8988T (cell line): Measurements from ENCODE around the gene ST8SIA6.
"Not testable (repeated sequence)": the region's sequence is repeated elsewhere in the genome, so short reads cannot be mapped to it uniquely, and the experiment has no call there.

Experiments
- DNase-seq: peaks from one replicate; pipeline ENCODE4 v3.0.0; 2011

Gene ST8SIA6

DNA sequence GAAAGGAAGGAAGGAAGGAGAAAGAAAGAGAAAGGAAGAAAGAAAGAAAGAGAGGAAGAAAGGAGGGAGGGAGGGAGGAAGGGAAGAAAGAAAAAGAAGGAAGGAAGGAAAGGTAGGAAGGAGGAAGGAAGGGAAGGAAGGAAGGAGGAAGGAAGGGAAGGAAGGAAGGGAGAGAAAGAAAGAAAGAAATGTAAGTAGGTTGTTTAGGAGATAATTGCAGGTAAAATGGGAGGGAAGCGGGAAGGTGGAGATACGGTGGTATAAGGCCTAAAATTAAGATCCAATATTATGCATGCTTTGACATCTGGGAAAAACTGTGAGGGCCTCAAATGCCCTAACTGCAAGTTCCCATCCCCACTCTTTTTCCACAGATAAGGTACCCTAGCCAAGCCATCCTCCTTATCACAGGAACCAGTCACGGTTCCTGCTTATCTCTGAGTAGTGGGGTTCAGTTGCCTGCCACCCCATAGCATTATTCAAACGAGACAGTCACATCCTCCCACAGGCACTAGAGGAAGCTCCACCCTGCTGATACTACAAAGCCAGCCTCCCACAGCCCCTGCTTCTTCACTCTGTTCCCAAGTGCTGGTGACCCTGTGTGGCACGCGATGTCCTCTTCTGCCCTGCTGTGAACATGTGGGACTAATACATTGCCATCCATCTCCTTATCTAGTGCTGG is 28.7 kb downstream of the ST8SIA6 start:
- DNase-seq, result no peak

DNA sequence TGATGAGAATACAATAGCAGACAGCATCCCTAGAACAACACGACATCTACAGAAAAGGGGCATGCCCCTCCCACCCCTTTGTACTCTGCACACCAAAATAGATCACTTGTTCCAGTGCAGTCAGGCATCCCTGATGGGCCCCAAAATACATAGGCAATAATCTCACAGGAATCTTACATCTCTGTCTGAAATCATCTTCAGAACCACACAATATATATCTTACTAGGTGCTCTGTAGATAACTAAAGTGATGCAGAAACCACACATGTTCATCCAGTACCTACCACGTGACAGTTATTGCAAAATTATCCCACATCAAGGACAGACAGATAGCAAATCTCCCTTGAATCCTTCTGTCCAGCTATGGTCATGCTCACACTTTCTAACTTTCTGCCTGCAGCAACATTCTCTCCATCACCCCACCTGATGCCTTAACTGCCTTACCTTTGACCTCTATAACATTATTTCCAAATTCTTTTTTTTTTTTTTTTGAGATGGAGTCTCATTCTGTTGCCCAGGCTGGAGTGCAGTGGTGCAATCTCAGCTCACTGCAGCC is 30.7 kb downstream of the ST8SIA6 start:
- DNase-seq, result no peak

DNA sequence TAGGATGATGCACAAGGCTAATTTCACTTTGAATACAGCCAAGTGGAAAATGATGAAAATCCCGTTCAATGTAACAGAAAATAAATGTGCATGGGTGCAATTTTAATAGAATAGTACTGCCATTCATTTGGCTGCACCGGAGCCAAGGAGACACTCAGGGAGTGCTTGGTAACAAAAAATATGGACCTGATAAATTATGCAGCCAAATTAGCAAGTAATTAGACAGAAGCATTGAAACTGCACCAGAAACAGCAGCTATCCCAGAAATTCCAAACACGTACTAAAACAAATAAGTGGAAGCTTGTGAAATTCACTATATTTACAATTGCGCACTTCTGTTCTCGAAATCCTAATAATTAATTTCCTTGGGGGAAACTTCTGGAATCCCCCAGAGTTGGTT is 31.5 kb downstream of the ST8SIA6 start:
- DNase-seq, result no peak

DNA sequence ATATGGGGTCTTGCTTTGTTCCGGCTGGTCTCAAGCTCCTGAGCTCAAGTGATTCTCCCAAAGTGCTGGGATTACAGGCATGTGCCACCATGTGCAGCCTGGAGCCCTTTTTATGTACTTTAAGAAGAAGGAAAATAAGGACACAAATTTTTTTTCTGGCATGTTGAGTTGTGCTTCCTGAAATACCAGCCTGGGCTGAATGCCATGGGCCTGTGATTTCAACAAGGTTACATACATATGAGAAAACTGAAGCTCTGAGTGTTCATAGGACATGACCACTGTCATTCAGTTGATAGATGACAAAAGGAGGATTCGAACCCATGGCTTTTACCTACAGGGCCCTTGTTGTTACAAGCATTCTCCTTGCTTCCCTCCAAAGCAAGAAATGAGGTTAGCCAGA is 36.1 kb downstream of the ST8SIA6 start:
- DNase-seq, result no peak

DNA sequence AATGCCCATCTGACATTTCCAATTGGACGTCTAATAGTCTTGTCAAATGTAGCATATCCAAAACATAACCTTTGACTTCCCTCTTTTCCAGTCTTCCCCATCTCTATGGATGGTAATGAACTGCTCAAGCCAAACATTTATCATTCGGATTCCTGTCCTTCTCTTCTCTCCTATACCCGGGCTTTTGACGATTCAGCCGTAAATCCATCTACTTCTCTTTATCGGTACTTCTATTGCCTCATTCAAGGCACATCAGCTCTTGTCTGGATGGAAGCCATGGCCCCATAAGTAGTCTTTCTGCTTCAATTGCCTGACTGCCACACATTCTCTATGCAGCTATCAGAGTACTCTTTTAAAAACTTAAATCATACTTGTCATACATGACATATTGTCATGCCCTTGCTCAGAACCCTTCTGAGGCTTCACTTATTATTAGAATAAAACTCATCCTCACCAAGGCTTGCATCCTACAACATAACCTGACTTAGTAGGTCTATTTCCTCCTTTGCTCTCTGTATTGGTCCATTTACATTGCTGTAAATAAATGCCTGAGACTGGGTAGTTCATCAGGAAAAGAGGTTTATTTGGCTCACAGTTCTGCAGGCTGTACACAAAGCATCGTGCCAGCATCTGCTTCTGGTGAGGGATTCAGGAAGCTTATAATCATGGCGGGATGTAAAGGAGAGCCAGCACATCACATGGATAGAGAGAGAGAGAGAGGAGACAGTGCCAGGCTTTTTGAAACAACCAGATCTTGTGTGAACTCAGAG is 37.8 kb downstream of the ST8SIA6 start:
- DNase-seq, result no peak

DNA sequence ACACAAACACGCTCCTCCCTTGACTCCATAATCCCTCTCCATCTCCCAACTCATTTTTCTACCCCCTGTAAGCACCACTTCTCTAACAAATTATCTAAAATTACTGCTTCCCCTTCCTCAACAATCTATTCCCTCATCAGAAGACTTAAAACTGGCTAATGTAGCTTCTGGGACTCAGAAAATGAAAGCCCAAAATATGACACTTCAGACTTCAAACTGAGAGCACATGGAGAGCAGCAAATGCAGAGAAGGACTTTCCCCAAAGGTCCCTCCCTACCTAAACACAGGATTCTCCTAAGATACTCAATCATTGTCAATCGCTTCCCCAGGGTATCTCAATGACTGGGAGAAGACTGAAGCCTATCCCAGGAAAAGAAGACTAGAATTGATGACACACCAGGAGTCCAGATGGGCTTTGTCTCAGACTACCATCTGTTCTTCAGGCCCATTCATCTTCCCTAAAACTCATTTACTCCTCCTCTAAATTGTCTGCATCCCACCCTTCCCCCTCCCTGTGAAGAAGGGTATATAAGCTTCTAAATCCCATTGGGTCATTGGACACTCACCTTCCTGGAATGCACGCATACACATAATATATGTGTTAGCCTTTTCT is 39.2 kb downstream of the ST8SIA6 start:
- no peak for DNase-seq

DNA sequence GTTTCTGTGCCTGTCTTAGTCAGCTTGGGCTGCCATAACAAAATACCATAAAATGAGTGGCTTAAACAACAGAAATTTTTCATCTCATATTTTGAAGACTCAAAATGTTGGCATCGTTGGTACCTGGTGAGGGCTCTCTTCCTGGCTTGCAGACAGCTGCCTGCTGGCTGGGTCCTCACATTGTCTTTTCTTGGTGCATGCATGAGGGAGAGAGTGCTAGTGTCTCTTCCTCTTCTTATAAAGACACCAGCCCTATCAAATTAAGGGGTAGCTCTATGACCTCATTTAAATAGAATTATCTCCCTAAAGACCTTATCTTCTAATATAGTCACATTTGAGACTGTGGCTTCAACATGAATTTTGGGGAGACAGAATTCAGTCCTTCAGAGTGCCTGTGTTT is 39.9 kb downstream of the ST8SIA6 start:
- no peak for DNase-seq

DNA sequence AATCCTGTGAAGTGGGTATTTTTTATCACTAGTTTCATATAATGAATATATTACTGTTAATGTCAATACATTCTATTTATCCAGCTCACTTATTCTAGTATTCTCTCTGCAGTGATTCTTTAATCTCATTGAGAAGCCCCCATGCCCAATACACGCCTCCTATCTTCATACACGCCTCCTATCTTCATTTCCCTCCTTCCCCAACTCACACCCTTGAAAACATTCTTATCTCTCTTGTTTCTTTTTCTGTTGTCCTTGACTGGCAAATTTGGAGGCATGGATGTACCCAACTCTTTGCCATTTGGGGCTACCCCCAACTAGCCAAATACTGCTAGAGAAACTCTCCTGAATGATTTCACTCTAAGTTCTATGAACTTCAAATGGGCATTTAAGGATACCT is 40.5 kb downstream of the ST8SIA6 start:
- DNase-seq, result no peak

DNA sequence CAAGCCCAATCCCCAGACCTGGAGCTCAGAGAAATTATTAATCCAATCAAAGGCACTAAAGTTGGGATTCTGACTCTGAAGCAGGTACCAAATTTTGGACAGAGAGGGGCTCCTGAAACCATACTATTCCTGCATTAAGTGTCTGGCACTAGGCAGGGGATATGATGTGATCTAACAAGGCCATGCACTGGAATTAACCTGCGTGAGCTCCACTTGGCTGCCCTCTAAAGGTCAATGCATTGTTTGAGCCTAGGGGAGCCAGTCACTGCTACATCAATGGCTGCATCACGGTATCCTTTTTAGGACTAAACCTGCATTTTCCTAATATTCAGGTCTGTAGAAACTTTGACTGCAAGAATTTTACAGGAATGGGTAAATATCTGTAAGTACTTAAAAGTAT is 42.1 kb downstream of the ST8SIA6 start:
- no peak for DNase-seq

DNA sequence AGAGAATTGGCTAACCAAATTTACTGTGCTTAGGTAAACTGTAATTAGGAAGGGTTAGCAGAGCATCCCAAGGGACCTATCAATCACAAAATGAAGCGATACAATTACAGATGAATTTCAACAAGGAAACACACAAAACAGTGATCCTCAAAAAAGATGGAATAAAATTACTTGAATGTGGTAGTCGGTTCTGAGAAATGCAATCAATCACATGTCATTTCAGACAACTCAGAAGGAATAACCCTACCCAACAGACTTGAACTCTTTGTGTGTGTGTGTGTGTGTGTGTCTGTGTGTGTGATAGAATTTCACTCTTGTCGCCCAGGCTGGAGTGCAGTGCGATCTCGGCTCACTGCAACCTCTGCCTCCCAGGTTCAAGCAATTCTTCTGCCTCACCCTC is 43.5 kb downstream of the ST8SIA6 start:
- DNase-seq, result no peak

DNA sequence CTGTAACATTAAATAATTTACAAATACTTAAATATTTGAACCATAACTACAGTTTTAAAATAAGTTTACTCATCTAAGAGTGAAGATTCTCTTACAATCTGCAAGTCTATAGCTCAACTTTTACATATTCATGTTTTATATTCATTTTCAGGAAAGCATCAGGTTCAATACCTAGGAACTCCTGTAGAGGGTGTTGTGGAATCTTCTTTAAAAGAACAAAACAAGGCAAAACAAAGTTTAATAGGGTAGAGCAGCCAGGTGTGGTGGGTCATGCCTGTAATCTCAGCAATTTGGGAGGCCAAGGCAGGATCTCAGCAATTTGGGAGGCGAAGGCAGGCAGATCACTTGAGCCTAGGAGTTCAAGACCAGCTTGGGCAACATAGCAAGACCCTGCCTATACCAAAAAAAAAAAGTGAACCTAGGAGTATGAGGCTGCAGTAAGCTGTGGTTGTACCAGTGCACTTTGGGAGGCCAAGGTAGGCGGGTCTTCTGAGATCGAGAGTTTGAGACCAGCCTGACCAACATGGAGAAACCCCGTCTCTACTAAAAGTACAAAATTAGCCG is 45.1 kb downstream of the ST8SIA6 start:
- no peak for DNase-seq

DNA sequence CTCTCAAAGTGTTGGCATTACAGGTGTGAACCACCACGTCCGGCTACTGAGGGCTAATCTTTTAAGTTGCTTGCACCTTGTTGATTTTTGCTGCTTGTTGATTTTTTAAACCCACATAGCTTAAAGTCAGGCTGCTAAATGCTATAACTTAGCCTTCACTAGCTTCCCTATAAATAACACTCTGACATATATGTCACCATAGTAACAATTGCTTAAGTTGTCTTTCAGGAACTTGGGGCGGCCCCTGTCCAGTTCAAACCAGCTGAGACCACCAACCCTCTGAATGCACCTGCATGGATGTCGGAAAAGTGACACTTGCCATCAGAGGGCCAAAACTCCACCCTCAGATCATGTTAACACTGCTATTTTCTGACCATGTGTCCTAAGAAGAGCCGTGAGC is 47.3 kb downstream of the ST8SIA6 start:
- DNase-seq, result no peak

DNA sequence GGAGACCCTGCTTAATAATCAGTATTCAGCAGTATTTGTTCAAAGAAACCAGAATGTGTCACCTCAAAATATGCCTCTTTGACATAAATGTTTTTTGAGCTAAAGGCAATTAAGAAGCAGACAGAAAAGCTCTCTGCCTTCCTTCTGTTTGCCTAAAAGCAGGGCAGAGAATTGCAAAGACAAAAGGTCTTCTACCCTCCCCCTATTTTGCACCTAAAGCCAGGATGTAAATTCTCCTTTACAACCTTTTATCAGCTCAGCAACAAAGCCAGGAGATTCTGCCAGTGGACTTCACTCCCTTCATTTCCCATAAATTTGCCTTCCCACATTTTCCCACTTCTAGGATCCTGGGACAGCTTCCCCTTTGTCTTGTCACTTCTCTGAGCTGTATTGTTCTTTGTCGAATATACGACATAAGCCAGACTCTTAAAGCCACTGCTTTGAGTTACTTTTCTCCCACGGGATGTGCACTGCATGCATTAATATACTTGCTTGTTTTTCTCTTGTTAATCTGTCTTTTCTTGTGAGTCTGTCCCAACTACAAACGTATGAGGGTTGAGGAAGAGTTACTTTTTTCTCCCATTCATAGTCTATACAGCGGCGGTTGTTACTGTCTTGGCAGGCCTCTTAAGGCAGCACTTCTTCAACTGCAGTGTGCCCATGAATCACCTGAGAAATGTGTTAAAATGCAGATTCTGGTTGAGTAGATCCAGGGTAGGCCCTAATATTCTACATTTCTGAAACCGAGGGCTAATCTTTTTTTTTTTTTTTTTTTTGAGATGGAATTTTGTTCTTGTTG is 48.2 kb downstream of the ST8SIA6 start:
- DNase-seq, result no peak

DNA sequence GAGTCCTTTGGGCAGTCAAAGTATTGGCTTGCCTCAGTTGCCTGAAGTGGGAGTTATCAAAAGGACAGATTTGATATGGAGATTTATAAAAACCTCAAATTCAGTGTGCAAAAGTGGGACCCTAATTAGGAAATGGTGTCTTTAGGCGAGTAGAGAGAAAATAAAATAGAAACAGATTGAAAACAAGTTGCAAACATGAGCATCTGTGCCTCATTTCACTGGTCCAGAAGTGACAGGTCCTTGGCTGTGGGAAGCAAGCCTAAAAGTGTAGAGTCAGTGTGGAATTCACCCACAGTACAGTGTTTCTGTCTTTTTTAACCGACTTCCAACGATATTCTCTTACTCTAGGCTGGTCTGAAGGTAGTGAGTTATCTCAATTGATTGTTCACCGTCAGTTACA is 51.2 kb downstream of the ST8SIA6 start:
- no peak for DNase-seq

DNA sequence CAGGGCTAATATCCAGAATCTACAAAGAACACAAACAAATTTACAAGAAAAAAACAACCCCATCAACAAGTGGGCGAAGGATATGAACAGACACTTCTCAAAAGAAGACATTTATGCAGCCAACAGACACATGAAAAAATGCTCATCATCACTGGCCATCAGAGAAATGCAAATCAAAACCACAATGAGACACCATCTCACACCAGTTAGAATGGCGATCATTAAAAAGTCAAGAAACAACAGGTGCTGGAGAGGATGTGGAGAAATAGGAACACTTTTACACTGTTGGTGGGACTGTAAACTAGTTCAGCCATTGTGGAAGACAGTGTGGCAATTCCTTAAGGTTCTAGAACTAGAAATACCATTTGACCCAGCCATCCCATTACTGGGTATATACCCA is 52.4 kb downstream of the ST8SIA6 start:
- not testable (repeated sequence) for DNase-seq

DNA sequence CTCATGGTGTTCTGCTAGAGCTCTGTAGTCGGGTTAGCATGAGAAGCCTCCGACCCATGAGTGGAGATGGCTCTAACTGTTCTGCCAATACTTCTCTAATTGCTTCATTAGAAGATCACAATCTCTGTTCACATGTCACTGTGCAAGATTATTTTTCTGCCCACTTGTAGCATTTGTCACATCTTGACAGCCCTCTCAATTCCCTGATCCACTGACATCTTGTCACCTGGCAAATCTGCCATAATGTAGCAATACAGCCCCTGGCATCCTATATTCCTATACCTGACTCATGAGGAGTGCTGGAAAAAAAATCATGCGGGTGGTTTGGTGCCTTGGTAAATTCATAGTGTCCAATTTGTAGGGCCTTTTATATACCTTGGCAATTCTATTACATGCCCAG is 58.4 kb downstream of the ST8SIA6 start:
- no peak for DNase-seq

DNA sequence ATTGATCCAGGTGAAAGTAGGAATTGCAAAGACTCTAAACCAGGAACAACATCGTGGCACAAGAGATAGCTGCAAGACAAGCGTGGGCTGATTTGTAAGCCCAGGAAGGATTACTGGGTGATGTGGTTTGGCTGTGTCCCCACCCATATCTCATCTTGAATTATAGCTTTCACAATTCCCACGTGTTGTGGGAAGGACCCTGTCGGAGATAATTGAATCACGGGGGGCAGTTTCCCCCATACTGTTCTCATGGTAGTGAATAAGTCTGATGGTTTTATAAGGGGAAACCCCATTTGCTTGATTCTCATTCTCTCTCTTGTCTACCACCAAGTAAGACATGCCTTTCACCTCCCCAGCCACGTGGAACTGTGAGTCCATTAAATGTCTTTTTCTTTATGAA is 59.5 kb downstream of the ST8SIA6 start:
- no peak for DNase-seq

DNA sequence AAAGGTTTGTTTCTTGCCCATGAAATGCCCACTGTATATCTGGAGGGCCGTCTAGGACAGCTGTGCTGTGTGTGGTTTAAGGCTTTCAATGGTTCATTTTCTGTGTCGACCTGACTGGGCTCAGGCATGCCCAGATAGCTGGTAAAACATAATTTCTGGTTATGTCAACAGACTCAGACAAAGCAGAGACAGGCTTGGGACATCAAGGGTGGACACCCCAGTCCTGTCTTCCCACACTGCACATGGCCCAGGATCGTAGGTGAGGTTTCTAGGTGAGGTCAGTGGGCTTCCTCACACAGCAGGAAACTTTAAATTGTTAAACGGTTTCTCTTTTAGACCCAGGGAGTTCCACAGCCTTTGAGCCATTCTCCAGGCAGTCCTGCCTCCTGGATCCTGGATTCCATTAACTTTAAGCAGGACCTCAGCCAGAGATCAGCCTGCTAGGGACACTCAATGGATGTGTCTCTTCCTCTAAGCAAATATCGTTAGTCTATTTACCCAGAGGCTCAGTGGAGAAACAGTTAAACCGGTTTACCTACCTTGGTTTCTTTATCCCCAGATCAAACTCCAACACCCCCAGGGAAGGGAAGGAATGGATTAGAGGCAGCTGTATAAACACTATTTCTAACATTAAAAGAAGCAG is 66.4 kb downstream of the ST8SIA6 start:
- no peak for DNase-seq

DNA sequence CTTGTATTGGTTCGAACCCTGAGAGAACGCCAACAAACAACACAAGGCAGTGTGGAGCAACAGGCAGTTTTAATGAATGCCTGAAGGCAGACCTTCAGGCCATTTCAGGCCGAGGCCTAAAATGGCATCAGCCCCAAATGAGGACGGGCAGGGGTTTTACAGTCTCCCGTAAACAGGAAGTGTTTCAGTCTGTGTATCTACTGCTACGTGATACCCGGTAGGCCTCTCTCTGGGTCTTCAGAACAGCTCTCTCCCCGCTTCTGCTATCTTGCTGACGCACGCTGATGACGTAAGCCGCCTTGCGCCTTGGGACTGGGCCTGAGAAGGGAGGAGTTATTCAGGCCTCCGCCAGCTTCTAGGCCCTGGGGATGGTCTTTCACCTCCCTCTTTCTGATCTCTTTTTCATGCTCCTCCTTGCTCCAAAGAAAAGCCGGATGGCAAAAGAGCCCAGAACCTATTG is 67.7 kb downstream of the ST8SIA6 start:
- DNase-seq, result no peak

DNA sequence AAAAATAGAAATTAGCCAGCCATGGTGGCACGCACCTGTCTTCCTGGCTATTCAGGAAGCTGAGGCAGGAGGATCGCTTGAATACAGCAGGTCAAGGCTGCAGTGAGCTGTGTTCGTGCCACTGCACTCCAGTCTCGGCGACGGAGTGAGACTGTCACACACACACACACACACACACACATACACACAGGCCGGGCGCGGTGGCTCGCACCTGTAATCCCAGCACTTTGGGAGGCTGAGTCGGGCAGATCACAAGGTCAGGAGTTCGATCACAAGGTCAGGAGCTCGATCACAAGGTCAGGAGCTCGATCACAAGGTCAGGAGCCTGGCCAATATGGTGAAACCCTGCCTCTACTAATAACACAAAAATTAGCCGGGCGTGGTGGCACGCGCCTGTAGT is 68.4 kb downstream of the ST8SIA6 start:
- DNase-seq, result no peak

DNA sequence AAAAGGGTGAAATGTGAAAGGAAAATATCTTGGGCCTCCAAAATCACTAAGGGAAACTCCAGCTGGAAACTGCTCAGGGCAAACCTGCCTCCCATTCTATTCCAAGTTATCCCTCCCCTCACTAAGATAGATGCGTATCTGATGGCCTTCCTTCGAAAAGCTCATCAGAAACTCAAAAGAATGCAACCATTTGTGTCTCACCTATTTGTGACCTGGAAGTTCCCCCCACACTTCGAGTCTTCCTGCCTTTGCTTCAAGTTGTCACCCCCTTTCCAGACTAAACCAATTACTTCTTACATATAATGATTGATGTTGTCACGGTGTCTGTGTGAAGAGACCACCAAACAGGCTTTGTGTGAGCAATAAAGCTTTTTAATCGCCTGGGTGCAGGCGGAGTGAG is 69.3 kb downstream of the ST8SIA6 start:
- no peak for DNase-seq
